ENCODE data around the gene LAIR2.

- TF ChIP-seq, protein P1, sequence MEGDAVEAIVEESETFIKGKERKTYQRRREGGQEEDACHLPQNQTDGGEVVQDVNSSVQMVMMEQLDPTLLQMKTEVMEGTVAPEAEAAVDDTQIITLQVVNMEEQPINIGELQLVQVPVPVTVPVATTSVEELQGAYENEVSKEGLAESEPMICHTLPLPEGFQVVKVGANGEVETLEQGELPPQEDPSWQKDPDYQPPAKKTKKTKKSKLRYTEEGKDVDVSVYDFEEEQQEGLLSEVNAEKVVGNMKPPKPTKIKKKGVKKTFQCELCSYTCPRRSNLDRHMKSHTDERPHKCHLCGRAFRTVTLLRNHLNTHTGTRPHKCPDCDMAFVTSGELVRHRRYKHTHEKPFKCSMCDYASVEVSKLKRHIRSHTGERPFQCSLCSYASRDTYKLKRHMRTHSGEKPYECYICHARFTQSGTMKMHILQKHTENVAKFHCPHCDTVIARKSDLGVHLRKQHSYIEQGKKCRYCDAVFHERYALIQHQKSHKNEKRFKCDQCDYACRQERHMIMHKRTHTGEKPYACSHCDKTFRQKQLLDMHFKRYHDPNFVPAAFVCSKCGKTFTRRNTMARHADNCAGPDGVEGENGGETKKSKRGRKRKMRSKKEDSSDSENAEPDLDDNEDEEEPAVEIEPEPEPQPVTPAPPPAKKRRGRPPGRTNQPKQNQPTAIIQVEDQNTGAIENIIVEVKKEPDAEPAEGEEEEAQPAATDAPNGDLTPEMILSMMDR (conservative IDR thresholded peaks at IDR 0.05; ENCODE audit: low read depth, low read length) = no peak
- no peak for TF ChIP-seq EZH2 (IDR thresholded peaks at IDR 0.05; ENCODE audit: borderline replicate concordance, low read depth, low read length, poor library complexity, severe bottlenecking)
Measured at GRCh38 chr19:54533476-54533875, 30.8 kb downstream of the LAIR2 start.

Data from A673 (cell line).